ACC112 (cell line): ENCODE measurements around the gene IST1.
A peak's percentile ranks its signal among the peaks of the same experiment; 100 is the strongest.

Experiments
- H2AFZ ChIP-seq: fragments of 200-600 bp; sonication (generic); one replicate; pipeline ENCODE4 v1.6.0; 2017; ENCODE audit warnings: antibody characterized with exemption, low read length; ENCODE audit not compliant: unreplicated experiment
- H3K27ac ChIP-seq: fragments of 200-600 bp; sonication (generic); 2 replicates; pipeline ENCODE4 v1.5.1; 2014; ENCODE audit warnings: low read depth, mild to moderate bottlenecking, antibody characterized with exemption, low read length, moderate library complexity
- H3K27me3 ChIP-seq: fragments of 200-600 bp; sonication (generic); 2 replicates; pipeline ENCODE4 v1.6.1; 2014; ENCODE audit warnings: mild to moderate bottlenecking, antibody characterized with exemption, low read length, moderate library complexity, mixed read lengths; ENCODE audit not compliant: insufficient read depth
- H3K36me3 ChIP-seq: fragments of 200-600 bp; sonication (generic); 2 replicates; pipeline ENCODE4 v1.6.1; 2016; ENCODE audit warnings: mild to moderate bottlenecking, antibody characterized with exemption, low read length, moderate library complexity, mixed read lengths; ENCODE audit not compliant: insufficient read depth
- H3K4me1 ChIP-seq: fragments of 200-600 bp; sonication (generic); one replicate; pipeline ENCODE4 v1.6.1; 2016; ENCODE audit warnings: low read length, mixed read lengths; ENCODE audit not compliant: insufficient read depth, unreplicated experiment, control insufficient read depth
- H3K4me3 ChIP-seq: fragments of 200-600 bp; sonication (generic); 2 replicates; pipeline ENCODE4 v1.5.1; 2014; ENCODE audit warnings: mild to moderate bottlenecking, low read depth, low read length
- H3K79me2 ChIP-seq: fragments of 200-600 bp; sonication (generic); one replicate; pipeline ENCODE4 v1.6.0; 2016; ENCODE audit warnings: low read length; ENCODE audit not compliant: control insufficient read depth, unreplicated experiment, insufficient read depth

Gene IST1

GRCh38 chr16:71961066-71962039 is 66.0 kb downstream of the IST1 start:
- Histone ChIP-seq H2AFZ (peak overlapping the region; percentile 6), H3K27ac (no peak overlapping the region), H3K79me2 (no peaks in the 10 kb centered on the region), H3K36me3 (no peaks in the 10 kb centered on the region), H3K4me1 (peaks cover 7% of the 10 kb centered on the region), H3K27me3 (no peaks in the 10 kb centered on the region), H3K4me3 (no peak overlapping the region)

- no peak overlapping the region for H2AFZ ChIP-seq
These were observed 68.0 kb downstream of the IST1 start for GRCh38 chr16:71963125-71963875.

DNA sequence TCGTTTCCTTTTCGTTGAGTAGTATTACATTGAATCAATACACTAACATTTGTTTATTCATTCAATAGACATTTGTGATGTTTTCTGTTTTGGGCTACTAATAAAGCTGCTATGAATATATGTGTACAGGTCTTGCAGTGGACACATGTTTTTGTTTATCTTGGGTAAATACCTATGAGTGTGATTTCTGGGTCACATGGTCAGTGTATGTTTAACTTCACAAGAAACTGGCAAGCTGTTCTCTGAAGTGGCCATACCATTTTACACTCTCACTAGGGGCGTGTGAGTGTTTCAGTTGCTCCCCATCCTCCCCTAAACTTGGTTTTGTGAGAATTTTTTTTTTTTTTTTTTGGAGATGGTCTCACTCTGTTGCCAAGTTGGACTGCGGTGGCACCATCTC is 69.9 kb downstream of the IST1 start:
- no peak overlapping the region for H3K4me3 ChIP-seq
- no peaks in the 10 kb centered on the region for H3K27me3 ChIP-seq
- no peaks in the 10 kb centered on the region for H3K79me2 ChIP-seq
- no peak overlapping the region for H3K27ac ChIP-seq
- no peak overlapping the region for H2AFZ ChIP-seq
- no peaks in the 10 kb centered on the region for H3K36me3 ChIP-seq
- peaks cover 7% of the 10 kb centered on the region for H3K4me1 ChIP-seq

More at GRCh38 chr16:71963125-71963875, 68.0 kb downstream of the IST1 start:
- H3K79me2 ChIP-seq, result no peaks in the 10 kb centered on the region
- H3K4me3 ChIP-seq, result no peak overlapping the region
- peaks cover 7% of the 10 kb centered on the region for H3K4me1 ChIP-seq
- no peaks in the 10 kb centered on the region for H3K36me3 ChIP-seq
- no peak overlapping the region for H3K27ac ChIP-seq
- H3K27me3 ChIP-seq, result no peaks in the 10 kb centered on the region

DNA sequence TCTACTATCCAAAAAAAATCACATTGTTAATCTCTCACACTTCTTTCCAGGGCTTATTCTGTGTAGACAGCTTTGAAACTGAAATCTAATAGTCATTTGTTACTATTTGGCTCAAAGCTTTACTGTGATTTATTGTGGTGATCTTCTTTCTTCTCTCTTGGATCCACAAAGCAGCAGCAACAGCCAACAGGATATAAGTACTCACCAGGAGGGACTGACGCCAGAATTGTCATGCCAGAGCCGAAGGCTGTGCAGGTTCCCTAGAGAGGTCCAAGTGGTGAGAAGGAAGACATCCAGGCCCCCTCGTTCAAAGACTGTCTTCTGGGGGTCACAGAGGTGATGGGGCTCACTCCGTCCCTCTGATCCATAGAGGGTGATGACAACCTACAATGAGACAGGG is 71.6 kb downstream of the IST1 start:
- H3K27me3 ChIP-seq, result no peaks in the 10 kb centered on the region
- no peak overlapping the region for H2AFZ ChIP-seq
- no peak overlapping the region for H3K27ac ChIP-seq
- no peaks in the 10 kb centered on the region for H3K79me2 ChIP-seq
- peaks cover 3% of the 10 kb centered on the region for H3K4me1 ChIP-seq
- H3K4me3 ChIP-seq, result no peak overlapping the region
- H3K36me3 ChIP-seq, result no peaks in the 10 kb centered on the region

DNA sequence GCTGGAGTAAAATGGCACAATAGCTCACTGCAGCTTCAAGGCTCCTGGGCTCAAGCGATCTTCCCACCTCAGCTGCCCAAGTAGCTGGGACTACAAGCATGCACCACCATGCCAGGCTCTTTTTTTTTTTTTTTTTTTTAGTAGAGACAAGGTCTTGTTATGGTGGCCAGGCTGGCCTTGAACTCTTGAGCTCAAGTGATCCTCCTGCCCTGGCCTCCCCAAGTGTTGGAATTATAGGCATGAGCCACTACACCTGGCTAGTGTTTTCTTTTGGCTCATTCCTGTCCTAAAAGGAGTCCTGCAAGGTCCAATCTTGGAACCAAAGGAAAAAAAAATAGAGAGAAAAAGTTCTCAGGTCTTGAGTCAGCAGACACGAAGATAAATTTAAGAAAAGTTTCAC is 74.0 kb downstream of the IST1 start:
- no peak overlapping the region for H3K4me3 ChIP-seq
- no peak overlapping the region for H2AFZ ChIP-seq
- no peaks in the 10 kb centered on the region for H3K36me3 ChIP-seq
- H3K4me1 ChIP-seq, result no peaks in the 10 kb centered on the region
- no peaks in the 10 kb centered on the region for H3K27me3 ChIP-seq
- no peaks in the 10 kb centered on the region for H3K79me2 ChIP-seq
- H3K27ac ChIP-seq, result no peak overlapping the region

DNA sequence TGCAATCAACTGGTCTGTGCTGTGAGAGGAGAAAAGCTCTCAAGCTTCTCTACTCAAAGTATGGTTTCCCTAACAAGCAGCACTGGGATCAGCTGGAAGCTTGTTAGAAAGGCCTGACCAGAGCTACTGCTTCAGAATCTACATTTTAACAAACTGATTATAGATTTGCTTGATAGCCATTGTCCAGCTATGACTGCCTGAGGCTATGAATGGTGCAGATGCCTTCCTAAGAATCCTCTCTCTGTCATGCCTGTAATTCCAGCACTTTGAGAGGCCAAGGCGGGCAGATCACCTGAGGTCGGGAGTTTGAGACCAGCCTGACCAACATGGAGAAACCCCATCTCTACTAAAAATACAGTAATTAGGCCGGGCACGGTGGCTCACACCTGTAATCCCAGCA is 76.2 kb downstream of the IST1 start:
- Histone ChIP-seq H3K79me2 (no peaks in the 10 kb centered on the region), H2AFZ (no peak overlapping the region), H3K36me3 (no peaks in the 10 kb centered on the region), H3K27me3 (no peaks in the 10 kb centered on the region), H3K4me3 (no peak overlapping the region), H3K4me1 (no peaks in the 10 kb centered on the region), H3K27ac (no peak overlapping the region)

DNA sequence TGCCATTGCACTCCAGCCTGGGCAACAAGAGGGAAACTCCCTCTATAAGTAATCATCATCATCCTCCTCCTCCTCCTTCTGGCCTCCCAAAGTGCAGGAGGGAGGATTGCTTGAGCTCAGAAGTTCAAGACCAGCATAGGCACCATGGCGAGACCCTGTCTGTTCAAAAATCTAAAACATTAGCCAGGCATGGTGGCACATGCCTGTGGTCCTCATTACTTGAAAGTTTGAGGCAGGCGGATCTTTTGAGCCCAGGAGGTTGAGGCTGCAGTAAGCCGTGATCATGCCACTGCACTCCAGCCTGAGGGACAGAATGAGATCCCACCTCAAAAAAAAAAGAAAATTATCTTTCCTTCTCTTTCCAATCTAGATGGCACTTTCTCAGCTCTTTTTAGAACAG is 77.0 kb downstream of the IST1 start:
- Histone ChIP-seq H3K36me3 (no peaks in the 10 kb centered on the region), H2AFZ (no peak overlapping the region), H3K4me3 (no peak overlapping the region), H3K79me2 (no peaks in the 10 kb centered on the region), H3K27me3 (peaks cover 3% of the 10 kb centered on the region; the same call in 1 of the 2 replicates), H3K4me1 (no peaks in the 10 kb centered on the region), H3K27ac (no peak overlapping the region)

- Histone ChIP-seq H3K79me2 (no peaks in the 10 kb centered on the region), H3K27ac (no peak overlapping the region), H2AFZ (no peak overlapping the region), H3K27me3 (peaks cover 7% of the 10 kb centered on the region), H3K36me3 (no peaks in the 10 kb centered on the region), H3K4me3 (no peak overlapping the region), H3K4me1 (no peaks in the 10 kb centered on the region)
These were observed 77.7 kb downstream of the IST1 start for GRCh38 chr16:71973001-71973400.

- Histone ChIP-seq H3K4me3 (no peak overlapping the region), H3K36me3 (no peaks in the 10 kb centered on the region), H3K79me2 (no peaks in the 10 kb centered on the region), H3K27ac (no peak overlapping the region), H2AFZ (no peak overlapping the region), H3K4me1 (no peaks in the 10 kb centered on the region), H3K27me3 (peaks cover 8% of the 10 kb centered on the region)
These were observed 78.9 kb downstream of the IST1 start for GRCh38 chr16:71974068-71974818.
